GM21825 (cell line): ENCODE results near the gene SH3BP5L.

Experiments
- ATAC-seq: cut with Tn5 transposase; IDR thresholded peaks from one replicate; pipeline ENCODE4 v1.9.1; 2021; ENCODE audit warnings: mild to moderate bottlenecking, moderate library complexity; ENCODE audit not compliant: unreplicated experiment

SH3BP5L gene

GRCh38 chr1:248851390-248851789 is 25.7 kb upstream of the SH3BP5L start:
- no peak for ATAC-seq

- ATAC-seq = no peak
Measured at GRCh38 chr1:248850536-248851251, 25.0 kb upstream of the SH3BP5L start.

- no peak for ATAC-seq
Measured at GRCh38 chr1:248850124-248850523, 24.4 kb upstream of the SH3BP5L start.

DNA sequence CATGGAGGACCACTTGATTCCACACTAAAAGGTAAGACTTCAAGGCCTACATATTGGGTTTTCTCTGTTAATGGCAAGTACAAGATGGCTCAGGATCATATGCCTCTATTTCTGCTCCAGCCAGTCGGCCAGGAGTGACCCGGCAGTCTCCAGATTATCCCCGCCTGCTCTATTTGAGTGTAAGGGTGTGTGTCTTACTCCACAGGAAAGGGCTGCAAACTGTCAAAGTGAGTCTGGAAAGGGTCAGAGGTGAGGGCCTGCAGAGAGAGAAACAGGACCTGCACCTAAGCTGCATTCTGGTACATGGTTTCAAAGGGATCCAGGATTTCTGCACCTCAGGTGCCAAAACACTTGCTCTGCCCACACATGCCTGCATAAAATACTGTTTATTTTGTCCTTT is 23.9 kb upstream of the SH3BP5L start:
- ATAC-seq = no peak

- no peak for ATAC-seq
Measured at GRCh38 chr1:248849152-248849551, 23.4 kb upstream of the SH3BP5L start.

GRCh38 chr1:248848602-248849001 is 22.9 kb upstream of the SH3BP5L start:
- no peak for ATAC-seq

DNA sequence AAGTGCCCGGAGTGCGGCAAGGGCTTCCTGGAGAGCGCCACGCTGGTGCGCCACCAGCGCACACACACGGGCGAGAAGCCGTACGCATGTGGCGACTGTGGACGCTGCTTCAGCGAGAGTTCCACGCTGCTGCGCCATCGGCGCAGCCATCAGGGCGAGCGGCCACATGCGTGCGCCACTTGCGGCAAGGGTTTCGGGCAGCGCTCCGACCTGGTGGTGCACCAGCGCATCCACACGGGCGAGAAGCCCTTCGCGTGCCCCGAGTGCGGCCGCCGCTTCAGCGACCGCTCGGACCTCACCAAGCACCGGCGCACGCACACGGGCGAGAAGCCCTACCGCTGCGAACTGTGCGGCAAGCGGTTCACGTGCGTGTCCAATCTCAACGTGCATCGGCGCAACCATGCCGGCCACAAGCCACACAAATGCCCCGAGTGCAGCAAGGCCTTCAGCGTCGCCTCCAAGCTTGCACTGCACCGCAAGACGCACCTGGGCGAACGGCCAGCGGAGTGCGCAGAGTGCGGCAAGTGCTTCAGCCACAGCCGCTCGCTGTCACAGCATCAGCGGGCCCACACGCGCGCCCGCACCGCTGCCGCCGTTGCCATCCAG is 22.3 kb upstream of the SH3BP5L start:
- ATAC-seq = no peak

- ATAC-seq = no peak
Measured at GRCh38 chr1:248847181-248847955, 21.7 kb upstream of the SH3BP5L start.

DNA sequence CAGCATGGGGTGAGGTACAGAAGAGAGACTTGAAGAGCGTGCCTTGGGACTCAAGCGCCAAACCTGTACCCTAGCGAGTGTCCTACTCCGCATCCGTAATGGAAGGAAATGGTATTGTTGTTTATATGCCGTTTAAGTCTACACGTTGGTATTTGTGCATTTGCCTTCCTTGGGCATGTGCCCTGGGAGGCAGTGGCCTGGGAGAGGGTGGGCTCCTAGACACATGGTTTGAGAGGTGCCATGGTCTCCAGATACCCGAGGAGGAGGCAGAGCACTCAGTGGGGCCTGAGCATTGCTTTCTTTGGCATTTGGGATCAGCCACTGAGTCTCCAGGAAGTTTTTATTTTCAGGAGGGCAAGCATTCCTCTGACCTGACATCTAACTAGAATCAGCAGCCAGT is 18.8 kb upstream of the SH3BP5L start:
- no peak for ATAC-seq

DNA sequence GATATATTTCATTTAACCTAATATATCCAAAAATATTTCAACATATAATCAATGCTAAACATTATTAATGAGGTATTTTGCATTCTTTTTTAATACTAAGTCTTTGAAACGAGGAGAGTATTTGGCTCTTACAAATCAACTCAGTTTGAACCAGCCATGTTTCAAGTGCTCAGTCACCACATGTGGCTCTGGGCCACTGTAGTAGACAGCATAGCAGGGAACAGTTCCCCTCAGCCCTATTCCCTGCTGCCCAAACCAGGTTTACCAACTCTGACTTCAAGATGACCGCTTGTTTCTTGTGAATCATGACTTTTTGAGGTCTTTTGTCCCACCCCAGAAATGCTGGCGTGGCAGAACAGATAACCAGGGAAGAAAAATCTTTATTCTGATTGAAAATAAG is 18.0 kb upstream of the SH3BP5L start:
- ATAC-seq = no peak

GRCh38 chr1:248842781-248843331 is 17.1 kb upstream of the SH3BP5L start:
- peak; percentile 24 for ATAC-seq

DNA sequence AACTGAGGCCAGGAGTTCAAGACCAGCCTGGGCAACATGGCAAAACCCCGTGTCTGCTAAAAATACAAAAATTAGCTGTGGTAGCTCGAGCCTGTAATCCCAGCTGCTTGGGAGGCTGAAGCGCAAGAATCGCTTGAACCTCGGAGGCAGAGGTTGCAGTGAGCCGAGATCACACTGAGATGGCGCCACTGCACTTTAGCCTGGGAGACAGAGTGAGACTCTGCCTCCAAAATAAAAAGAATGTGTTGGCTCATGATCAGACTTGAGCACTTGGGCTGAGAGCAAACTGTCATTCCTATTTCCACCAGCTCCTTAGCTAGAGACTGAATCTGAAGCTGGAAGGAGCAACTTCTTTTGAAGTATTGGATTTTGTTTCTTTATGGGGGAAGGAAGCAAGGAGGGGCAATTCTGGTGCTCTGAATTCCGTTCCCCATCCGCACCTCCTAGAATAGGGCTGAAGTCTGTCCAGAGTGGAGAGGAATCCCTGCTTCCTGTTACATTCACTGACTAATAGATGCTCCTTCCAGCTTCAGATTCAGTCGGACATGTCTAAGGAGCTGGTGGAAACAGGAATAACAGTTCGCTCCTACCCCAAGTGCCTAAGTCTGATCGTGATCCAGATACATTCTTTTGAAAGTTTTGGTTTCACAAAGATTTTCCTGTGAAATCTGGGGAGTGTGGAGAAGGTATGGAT is 16.1 kb upstream of the SH3BP5L start:
- ATAC-seq = no peak

DNA sequence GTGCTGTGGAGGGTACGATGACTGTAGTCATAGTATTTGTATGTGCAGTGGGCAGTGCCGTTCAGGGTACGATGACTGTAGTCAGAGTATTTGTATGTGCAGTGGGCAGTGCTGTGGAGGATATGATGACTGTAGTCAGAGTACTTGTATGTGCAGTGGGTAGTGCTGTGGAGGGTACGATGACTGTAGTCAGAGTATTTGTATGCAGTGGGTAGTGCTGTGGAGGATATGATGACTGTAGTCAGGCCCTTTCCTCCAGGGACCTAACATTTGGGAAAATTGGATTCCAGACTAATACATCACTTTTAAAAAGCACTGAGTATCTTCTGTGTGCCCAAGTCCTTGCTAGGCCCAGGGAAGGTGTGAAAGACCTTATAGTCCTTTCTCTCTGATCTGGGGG is 15.2 kb upstream of the SH3BP5L start:
- no peak for ATAC-seq

DNA sequence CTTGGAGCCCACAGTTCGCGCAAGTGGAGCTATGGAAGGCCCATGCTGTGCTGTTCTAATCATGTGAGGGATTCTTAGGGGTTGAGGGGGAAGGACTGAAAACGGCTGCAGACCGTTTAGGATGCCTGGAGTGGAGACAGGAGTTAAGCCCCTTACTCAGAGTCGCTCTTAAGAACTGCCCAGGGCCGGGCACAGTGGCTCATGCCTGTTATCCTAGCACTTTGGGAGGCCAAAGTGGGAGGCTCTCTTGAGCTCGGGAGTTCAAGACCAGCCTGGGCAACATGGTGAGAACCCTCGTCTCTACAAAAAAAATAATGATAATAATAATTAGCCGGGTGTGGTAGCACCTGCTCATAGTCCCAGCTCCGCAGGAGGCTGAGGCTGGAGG is 13.4 kb upstream of the SH3BP5L start:
- no peak for ATAC-seq

DNA sequence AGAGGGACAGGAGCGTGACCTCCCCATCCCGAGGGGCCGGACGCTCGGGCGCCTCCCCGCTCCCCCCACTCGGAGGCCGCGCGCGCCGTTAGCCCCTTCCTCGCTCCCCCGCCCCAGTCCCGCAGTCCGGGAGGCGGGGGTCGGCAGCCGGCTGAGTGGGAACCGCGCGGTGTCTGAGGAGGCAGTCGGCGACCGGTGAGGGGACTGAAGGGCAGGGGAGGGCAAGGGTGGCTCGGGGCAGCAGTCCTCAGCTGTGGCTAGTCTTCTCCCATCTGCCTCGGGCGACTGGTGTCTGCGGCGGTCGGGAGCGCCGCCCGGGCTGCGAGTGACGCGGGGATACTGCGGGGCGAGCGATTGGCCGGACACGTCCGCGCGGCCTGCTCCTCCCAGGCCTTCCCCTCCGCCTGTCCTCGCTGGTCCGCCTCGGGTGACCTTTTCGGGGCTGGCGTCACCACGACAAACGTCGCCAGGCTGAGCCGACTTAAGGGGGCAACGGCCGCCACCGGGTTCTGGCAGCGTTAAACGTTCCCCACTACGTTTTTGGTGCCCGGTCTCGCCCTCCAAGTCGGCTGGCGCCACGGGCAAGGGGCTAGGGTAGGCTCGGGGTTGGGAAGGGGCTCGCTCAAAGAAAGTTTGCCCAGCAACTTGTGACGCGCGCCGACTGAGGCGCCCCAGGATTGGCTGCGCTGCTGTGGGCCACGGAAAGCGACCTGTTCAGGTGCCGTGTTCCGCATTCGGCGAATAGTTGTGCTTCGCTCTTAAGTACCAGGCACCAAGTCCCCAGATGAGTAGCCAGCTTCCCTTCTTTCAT is 12.8 kb upstream of the SH3BP5L start:
- ATAC-seq = peak; percentile 58

- ATAC-seq = peak; percentile 86
Measured at GRCh38 chr1:248837781-248838356, 12.2 kb upstream of the SH3BP5L start, which contains the start of gene ZNF672. Gene ZNF672 (plus strand): TSS chr1:248838224. CDS start chr1:248847275, 9,051 bp downstream.

DNA sequence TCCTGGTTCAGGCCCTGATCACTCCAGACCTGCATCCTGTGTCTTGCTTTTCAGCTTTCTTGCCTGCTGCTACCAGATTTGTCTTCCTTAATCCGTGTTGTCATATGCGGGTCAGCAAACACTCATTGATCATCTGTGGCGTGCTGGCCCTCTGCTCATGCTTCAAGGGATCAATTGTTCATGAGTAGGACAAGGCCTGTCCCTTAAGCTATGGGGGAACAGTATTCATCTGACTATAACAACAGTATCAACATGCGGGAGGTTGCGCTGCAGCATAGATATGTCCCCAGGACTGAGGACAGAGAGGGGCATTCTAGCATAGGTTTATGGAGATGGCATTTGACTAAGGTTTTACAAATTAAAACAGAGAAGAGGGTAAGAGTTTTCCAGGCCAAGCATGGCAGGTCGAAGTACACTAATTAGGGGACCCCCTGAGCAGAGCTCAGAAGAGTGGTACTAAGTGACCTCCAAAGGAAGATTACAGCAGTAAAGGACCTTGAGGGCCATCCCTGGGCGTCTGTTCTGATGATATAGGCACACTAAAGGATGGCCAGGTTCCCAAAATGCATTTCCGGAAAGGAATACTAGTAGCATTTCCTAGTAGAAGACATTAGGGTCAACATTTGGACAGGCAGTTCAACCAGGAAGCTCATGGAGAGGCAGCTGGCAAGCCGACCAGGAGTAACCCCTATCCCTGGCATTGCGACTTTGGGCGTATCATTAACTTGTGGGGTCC is 11.5 kb upstream of the SH3BP5L start:
- ATAC-seq = no peak

- ATAC-seq = no peak
Measured at GRCh38 chr1:248834343-248834940, 8.7 kb upstream of the SH3BP5L start.

- ATAC-seq = no peak
Measured at GRCh38 chr1:248831842-248832241, 6.1 kb upstream of the SH3BP5L start.
